Kidney (tissue), 14 donors: ENCODE results near the gene FBXL14. TPM values are rescaled to one million over a fixed set of nuclear protein-coding genes. Genes with fewer than 3 reads are reported as not detected.

Source experiments
- DNase-seq, 5 donors: peaks; one replicate each; pipeline ENCODE4 v3.0.0-alpha.2; 2013 to 2020
- FAIRE-seq: peaks from 2 replicates; lab custom pipeline; 2012; peaks lifted over from hg19 to GRCh38; lab: Jason Lieb, UNC
- H3K27ac ChIP-seq, 2 donors: one replicate each; pipeline ENCODE4 v1.7.0; 2013; ENCODE audit warnings: low read depth in 2 of 2, low read length in 2 of 2, inconsistent platforms in 1 of 2
- H3K27me3 ChIP-seq: one replicate; pipeline ENCODE4 v1.7.1; 2013; ENCODE audit warnings: low read length, inconsistent platforms; ENCODE audit not compliant: control insufficient read depth, insufficient read depth
- H3K36me3 ChIP-seq, 3 donors: one replicate each; pipeline versions ENCODE4 v1.7.0 to v1.7.1; 2013; ENCODE audit warnings: low read length in 3 of 3, control low read depth in 1 of 3, inconsistent platforms in 1 of 3; ENCODE audit not compliant: insufficient read depth in 3 of 3, control insufficient read depth in 2 of 3
- H3K4me1 ChIP-seq, 3 donors: one replicate each; pipeline versions ENCODE4 v1.7.0 to v1.7.1; 2013; ENCODE audit warnings: low read length in 3 of 3, inconsistent platforms in 1 of 3, low read depth in 1 of 3; ENCODE audit not compliant: control insufficient read depth in 2 of 3, insufficient read depth in 2 of 3
- H3K4me3 ChIP-seq, 3 donors: one replicate each; pipeline versions ENCODE4 v1.7.0 to v1.8.1; 2013; ENCODE audit warnings: low read length in 3 of 3, control low read depth in 1 of 3, inconsistent platforms in 1 of 3
- H3K9ac ChIP-seq, 3 donors: one replicate each; pipeline versions ENCODE4 v1.7.0 to v1.7.1; 2013; ENCODE audit warnings: low read length in 3 of 3, control low read depth in 1 of 3, inconsistent platforms in 1 of 3
- H3K9me3 ChIP-seq, 3 donors: one replicate each; pipeline versions ENCODE4 v1.7.0 to v1.7.1; 2013; ENCODE audit warnings: low read length in 3 of 3, control low read depth in 1 of 3, inconsistent platforms in 1 of 3; ENCODE audit not compliant: control insufficient read depth in 2 of 3, insufficient read depth in 1 of 3
- CTCF ChIP-seq: IDR thresholded peaks from 3 replicates; pipeline ENCODE4 v1.5.1; 2012; ENCODE audit warnings: mild to moderate bottlenecking, moderate library complexity, borderline replicate concordance; ENCODE audit not compliant: insufficient read depth; ENCODE audit errors: extremely low read depth
- intact Hi-C: fragments of 100-400 bp; cut with DNase I; formaldehyde crosslinking; loops from one replicate; pipeline ENCODE4 v1.11.1; 2022
- polyA plus RNA-seq: library from polyadenylated mRNA; stranded (reverse); fragments of 350-450 nt; fragmentation: Illumina TruSeq; extraction: RNeasy Lipid Tissue Mini Kit (QIAGEN cat#74804); gene quantifications from one replicate; pipeline ENCODE4 v1.2.3, GENCODE V29; 2014; ENCODE audit warnings: low read depth, low replicate concordance; ENCODE audit not compliant: insufficient read depth
- total RNA-seq: library from RNA; stranded (reverse); fragmentation: NEBNext Ultra II Directional; extraction: Animal tissue kit (Norgen Biotek cat#: 25700); gene quantifications from one replicate; pipeline ENCODE4 v1.2.1, GENCODE V29; 2021
- donor health status: control.
- donor health status: control.
- donor health status: control.
- donor health status: control.
- donor health status: control.
- donor health status: DM: yes; HTN: yes; CAD: no.
- donor health status: Normal renal cell carcinoma (clear cell type).

FBXL14 gene
- total and polyA plus RNA-seq, 2 donors from 2014 or later, result 5.3 to 17.9 TPM

- intact Hi-C loops, result no loop called here
- Histone ChIP-seq H3K36me3 (no peaks in the 10 kb centered on the region), H3K9ac (no peak overlapping the region), H3K27me3 (no peaks in the 10 kb centered on the region), H3K4me1 (no peaks in the 10 kb centered on the region), H3K4me3 (no peak overlapping the region), H3K9me3 (no peaks in the 10 kb centered on the region), H3K27ac (no peak overlapping the region)
- DNase-seq, result no peak
- no peak for TF ChIP-seq CTCF
- no peak for FAIRE-seq
Observed at GRCh38 chr12:1619159-1619558, 24.8 kb upstream of the FBXL14 start.

- Histone ChIP-seq H3K9ac (no peak overlapping the region), H3K27me3 (no peaks in the 10 kb centered on the region), H3K4me1 (no peaks in the 10 kb centered on the region), H3K36me3 (no peaks in the 10 kb centered on the region), H3K27ac (no peak overlapping the region), H3K9me3 (no peaks in the 10 kb centered on the region), H3K4me3 (no peak overlapping the region)
- FAIRE-seq (no peak), DNase-seq (no peak)
- TF ChIP-seq CTCF, result no peak
- intact Hi-C loops, result no loop called here
Observed at GRCh38 chr12:1618489-1618888, 24.1 kb upstream of the FBXL14 start.

- FAIRE-seq (no peak), DNase-seq (no peak)
- Histone ChIP-seq H3K9ac (no peak overlapping the region), H3K27ac (no peak overlapping the region), H3K9me3 (no peaks in the 10 kb centered on the region), H3K4me3 (no peak overlapping the region), H3K36me3 (no peaks in the 10 kb centered on the region), H3K4me1 (no peaks in the 10 kb centered on the region), H3K27me3 (no peaks in the 10 kb centered on the region)
- intact Hi-C loops, result no loop called here
- TF ChIP-seq CTCF, result no peak
Observed at GRCh38 chr12:1616233-1617066, 22.1 kb upstream of the FBXL14 start.
